Upper lobe of left lung (tissue), 6 donors: Measurements from ENCODE around the gene KRTAP10-5. TPM values are rescaled to one million over a fixed set of nuclear protein-coding genes. Genes with fewer than 3 reads are reported as not detected.
"Not testable (repeated sequence)": the region's sequence is repeated elsewhere in the genome, so short reads cannot be mapped to it uniquely, and the experiment has no call there.

ENCODE experiments used
- ATAC-seq, 2 donors: fragments of 200-7000 bp; cut with Tn5 transposase; one replicate each; pipeline ENCODE4 v1.9.1; 2022; ENCODE audit warnings: mild to moderate bottlenecking in 2 of 2, moderate library complexity in 2 of 2; ENCODE audit not compliant: low FRiP score in 2 of 2
- DNase-seq, 2 donors: peaks; one replicate each; pipeline ENCODE4 v3.0.0-alpha.2; 2019 to 2020
- H3K27ac ChIP-seq, 4 donors: fragments of 200-600 bp; sonication (generic); one replicate each; pipeline ENCODE4 v1.5.1; 2016 to 2019
- H3K27me3 ChIP-seq, 4 donors: fragments of 200-600 bp; sonication (generic); one replicate each; pipeline ENCODE4 v1.5.1; 2017 to 2019
- H3K36me3 ChIP-seq, 4 donors: fragments of 200-600 bp; sonication (generic); one replicate each; pipeline ENCODE4 v1.5.1; 2016 to 2019
- H3K4me1 ChIP-seq, 4 donors: fragments of 200-600 bp; sonication (generic); one replicate each; pipeline ENCODE4 v1.5.1; 2018 to 2019
- H3K4me3 ChIP-seq, 4 donors: fragments of 200-600 bp; sonication (generic); one replicate each; pipeline ENCODE4 v1.5.1; 2017 to 2019; ENCODE audit warnings: mild to moderate bottlenecking in 2 of 4, moderate library complexity in 1 of 4
- H3K9me3 ChIP-seq, 4 donors: fragments of 200-600 bp; sonication (generic); one replicate each; pipeline ENCODE4 v1.5.1; 2018 to 2019
- CTCF ChIP-seq, 6 experiments: fragments of 450-650 bp in 4 of 6; fragments of 200-600 bp in 2 of 6; sonication (generic) in 2 of 6; IDR thresholded peaks; one replicate each; pipeline ENCODE4 v1.5.1; 2016 to 2019; ENCODE audit warnings: antibody characterized with exemption in 6 of 6
- EP300 ChIP-seq, 4 donors: sonication (generic); formaldehyde crosslinking; IDR thresholded peaks; one replicate each; pipeline ENCODE4 v1.5.1; 2017; ENCODE audit warnings: antibody characterized with exemption in 4 of 4, control low read depth in 2 of 4
- POLR2A ChIP-seq, 4 donors: fragments of 450-650 bp; IDR thresholded peaks; one replicate each; pipeline ENCODE4 v1.5.1; 2016 to 2017; ENCODE audit warnings: antibody characterized with exemption in 4 of 4, mild to moderate bottlenecking in 2 of 4
- POLR2AphosphoS5 ChIP-seq, 2 donors: sonication (generic); formaldehyde crosslinking; IDR thresholded peaks; one replicate each; pipeline ENCODE4 v1.5.1; 2017; ENCODE audit warnings: antibody characterized with exemption in 2 of 2
- WGBS, 2 donors: methylation state at CpG; one replicate each; pipeline ENCODE4 v1.1.5; 2017 to 2018; 5-methylcytosine and 5-hydroxymethylcytosine counted together
- total RNA-seq, 6 donors: library from RNA; depleted of rRNA in 4 of 6; stranded (reverse); fragments of >200 nt in 4 of 6; gene quantifications; one replicate each; pipeline versions ENCODE4 v1.1.0 to v1.2.1, GENCODE V29; 2016 to 2021
- donor health status: DM: no; HTN: no; CAD: no; lungs with moderate emphysema.
- donor health status: DM: no; HTN: yes; CAD: no; lungs with severe emphysema.

KRTAP10-5 gene
- total RNA-seq, 6 donors from 2014 or later: not detected

GRCh38 chr21:44564886-44565598, 15.4 kb downstream of the KRTAP10-5 start:
- no peak for DNase-seq
- H3K27me3 ChIP-seq: no peaks in the 10 kb centered on the region
- H3K36me3 ChIP-seq: no peaks in the 10 kb centered on the region
- TF ChIP-seq POLR2A (IDR thresholded peaks at IDR 0.05): no peak
- no peak for TF ChIP-seq POLR2AphosphoS5 (IDR thresholded peaks at IDR 0.05)
- no peak for TF ChIP-seq EP300 (IDR thresholded peaks at IDR 0.05)
- no peak for TF ChIP-seq CTCF (IDR thresholded peaks at IDR 0.05)
- H3K27ac ChIP-seq: no peak overlapping the region
- no peak overlapping the region for H3K4me3 ChIP-seq
- WGBS, 2 donors: 76 to 79% methylated on average over 1 of the region's 1 CpG
- no peak for ATAC-seq
- H3K9me3 ChIP-seq: peaks cover 0 to 8% (median 0%) of the 10 kb centered on the region in 4 donors
- H3K4me1 ChIP-seq: no peaks in the 10 kb centered on the region

- Histone ChIP-seq H3K27me3 (no peaks in the 10 kb centered on the region), H3K27ac (no peak overlapping the region), H3K4me1 (no peaks in the 10 kb centered on the region), H3K36me3 (no peaks in the 10 kb centered on the region), H3K4me3 (no peak overlapping the region), H3K9me3 (peaks cover 0 to 8% (median 0%) of the 10 kb centered on the region in 4 donors)
- TF ChIP-seq POLR2AphosphoS5 (IDR thresholded peaks at IDR 0.05): no peak
- no peak for TF ChIP-seq CTCF (IDR thresholded peaks at IDR 0.05)
- no peak for TF ChIP-seq EP300 (IDR thresholded peaks at IDR 0.05)
- no peak for TF ChIP-seq POLR2A (IDR thresholded peaks at IDR 0.05)
- ATAC-seq (no peak), DNase-seq (no peak)
- WGBS, 2 donors: 93 to 94% methylated on average over 1 of the region's 1 CpG
Observed at GRCh38 chr21:44564099-44564498, 16.3 kb downstream of the KRTAP10-5 start.

GRCh38 chr21:44558695-44559094, 21.7 kb downstream of the KRTAP10-5 start, which contains the start of gene KRTAP10-3:
Gene KRTAP10-3, minus strand, starts transcription at chr21:44558795. Its CDS starts 80 bp downstream, at chr21:44558715.
- ATAC-seq (peak in 1 of 2 donors; percentile 37), DNase-seq (no peak)
- TF ChIP-seq POLR2A (IDR thresholded peaks at IDR 0.05) (no peak), POLR2AphosphoS5 (IDR thresholded peaks at IDR 0.05) (no peak), EP300 (IDR thresholded peaks at IDR 0.05) (no peak), CTCF (IDR thresholded peaks at IDR 0.05) (no peak)
- Histone ChIP-seq H3K36me3 (no peaks in the 10 kb centered on the region), H3K9me3 (peaks cover 0 to 8% (median 0%) of the 10 kb centered on the region in 4 donors), H3K27ac (no peak within 1 kb of the TSS), H3K4me3 (no peak within 1 kb of the TSS), H3K4me1 (no peaks in the 10 kb centered on the region), H3K27me3 (no peaks in the 10 kb centered on the region)
- WGBS, 2 donors: 64 to 79% methylated on average over 5 of the region's 5 CpGs

- DNase-seq: peak in 1 of 2 donors; percentile 64
- not testable (repeated sequence) for H3K27me3 ChIP-seq, H3K9me3 ChIP-seq, ATAC-seq, H3K4me1 ChIP-seq, H3K36me3 ChIP-seq, H3K4me3 ChIP-seq, H3K27ac ChIP-seq
- WGBS, 2 donors: 80 to 85% methylated on average over 4 to 7 of the region's 10 CpGs
Observed at GRCh38 chr21:44558329-44558675, 22.1 kb downstream of the KRTAP10-5 start.

GRCh38 chr21:44557491-44558328, 22.7 kb downstream of the KRTAP10-5 start:
- DNase-seq (peak in 1 of 2 donors; percentile 65), ATAC-seq (no peak)
- Histone ChIP-seq H3K27ac (no peak overlapping the region), H3K27me3 (no peaks in the 10 kb centered on the region), H3K9me3 (peaks cover 0 to 7% (median 0%) of the 10 kb centered on the region in 4 donors), H3K4me3 (no peak overlapping the region), H3K36me3 (no peaks in the 10 kb centered on the region), H3K4me1 (no peaks in the 10 kb centered on the region)
- TF ChIP-seq CTCF (IDR thresholded peaks at IDR 0.05): no peak
- TF ChIP-seq POLR2A (IDR thresholded peaks at IDR 0.05): no peak
- no peak for TF ChIP-seq POLR2AphosphoS5 (IDR thresholded peaks at IDR 0.05)
- no peak for TF ChIP-seq EP300 (IDR thresholded peaks at IDR 0.05)
- 63 to 67% methylated on average over 26 to 30 of the region's 30 CpGs for WGBS, 2 donors
